ENCODE results near the gene PIK3AP1. TPM values are rescaled to one million over a fixed set of nuclear protein-coding genes. Genes with fewer than 3 reads are reported as not detected.

PIK3AP1 gene
- total and polyA plus RNA-seq, 2 experiments from 2014 or later: not detected

GRCh38 chr10:96660297-96660696 lies 60.0 kb downstream of the PIK3AP1 start:
- H3K79me2 ChIP-seq (ENCODE audit: insufficient read depth): no peaks in the 10 kb centered on the region
- H3K36me3 ChIP-seq (ENCODE audit: low read depth): no peaks in the 10 kb centered on the region
- no peak overlapping the region for H3K4me3 ChIP-seq
- TF ChIP-seq EZH2 (IDR thresholded peaks at IDR 0.05; ENCODE audit: insufficient read depth, poor library complexity, severe bottlenecking) (no peak), EZH2phosphoT487 (IDR thresholded peaks at IDR 0.05; ENCODE audit: insufficient read depth, low read depth) (no peak)
- no peak overlapping the region for H3K27ac ChIP-seq
- no peaks in the 10 kb centered on the region for H3K27me3 ChIP-seq (replicated peaks; ENCODE audit: insufficient read depth)
- H3K4me1 ChIP-seq (ENCODE audit: insufficient read depth): 0 out of 2 replicates have a peak, but pooled peaks cover 6% of the 10 kb centered on the region
- H3K9me2 ChIP-seq (ENCODE audit: insufficient read depth): no peaks in the 10 kb centered on the region
- no peak overlapping the region for H2AFZ ChIP-seq
- peaks cover 9% of the 10 kb centered on the region; the same call in 1 of the 2 replicates for H3F3A ChIP-seq (ENCODE audit: insufficient read depth)
- in situ Hi-C loops (cut with MboI): no loop called here
- H4K20me1 ChIP-seq (ENCODE audit: insufficient read depth): no peaks in the 10 kb centered on the region
- DNase-seq: no peak
- no peaks in the 10 kb centered on the region for H3K9me3 ChIP-seq (ENCODE audit: low read depth)
- H3K9ac ChIP-seq: no peak overlapping the region
- 47 to 51% methylated on average over 3 of the region's 3 CpGs for WGBS, 2 experiments (ENCODE audit: low coverage in 1 of 2, low lambda C conversion rate in 2 of 2, missing lambda C conversion rate in 2 of 2)
- no peak overlapping the region for H3K4me2 ChIP-seq (ENCODE audit: unreplicated experiment)

- in situ Hi-C loops (cut with MboI): no loop called here
- DNase-seq: no peak
- no peak overlapping the region for H3K4me2 ChIP-seq (ENCODE audit: unreplicated experiment)
- H3K36me3 ChIP-seq (ENCODE audit: low read depth): no peaks in the 10 kb centered on the region
- no peaks in the 10 kb centered on the region for H3K4me1 ChIP-seq (ENCODE audit: insufficient read depth)
- H3K27ac ChIP-seq: no peak overlapping the region
- no peaks in the 10 kb centered on the region for H3K27me3 ChIP-seq (replicated peaks; ENCODE audit: insufficient read depth)
- H3K9me3 ChIP-seq (ENCODE audit: low read depth): no peaks in the 10 kb centered on the region
- no peaks in the 10 kb centered on the region for H3K9me2 ChIP-seq (ENCODE audit: insufficient read depth)
- no peak overlapping the region for H3K4me3 ChIP-seq
- H3K79me2 ChIP-seq (ENCODE audit: insufficient read depth): no peaks in the 10 kb centered on the region
- H2AFZ ChIP-seq: no peak overlapping the region
- 68 to 69% methylated on average over 3 of the region's 3 CpGs for WGBS, 2 experiments (ENCODE audit: low coverage in 1 of 2, low lambda C conversion rate in 2 of 2, missing lambda C conversion rate in 2 of 2)
- no peak for TF ChIP-seq EZH2 (IDR thresholded peaks at IDR 0.05; ENCODE audit: insufficient read depth, poor library complexity, severe bottlenecking)
- TF ChIP-seq EZH2phosphoT487 (IDR thresholded peaks at IDR 0.05; ENCODE audit: insufficient read depth, low read depth): no peak
- no peaks in the 10 kb centered on the region for H4K20me1 ChIP-seq (ENCODE audit: insufficient read depth)
- H3F3A ChIP-seq (ENCODE audit: insufficient read depth): no peaks in the 10 kb centered on the region
- no peak overlapping the region for H3K9ac ChIP-seq
Measured at GRCh38 chr10:96658844-96659243, 61.5 kb downstream of the PIK3AP1 start.

DNA sequence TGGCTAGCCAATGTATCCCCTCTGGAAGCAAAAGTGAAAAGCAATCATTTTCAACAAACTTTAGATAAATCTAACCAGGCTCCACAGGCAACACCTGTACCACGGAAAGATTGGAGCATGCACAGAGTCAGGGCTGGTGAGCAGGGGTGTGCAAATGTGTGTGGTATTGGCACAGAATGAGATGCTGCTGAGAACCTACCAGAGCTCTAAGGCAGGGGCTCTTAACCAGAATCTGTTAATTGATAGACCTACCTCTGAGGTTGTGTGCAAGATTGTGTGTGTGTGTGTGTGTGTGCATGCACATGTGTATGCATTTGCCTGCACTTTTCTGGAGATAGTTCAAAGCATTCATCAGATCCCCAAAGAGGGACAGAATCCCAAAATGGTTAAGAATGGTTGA lies 62.9 kb downstream of the PIK3AP1 start:
- 68 to 76% methylated on average over 1 of the region's 1 CpG for WGBS, 2 experiments (ENCODE audit: low coverage in 1 of 2, low lambda C conversion rate in 2 of 2, missing lambda C conversion rate in 2 of 2)
- H3K36me3 ChIP-seq (ENCODE audit: low read depth): no peaks in the 10 kb centered on the region
- no peak overlapping the region for H3K9ac ChIP-seq
- H3K27me3 ChIP-seq (replicated peaks; ENCODE audit: insufficient read depth): no peaks in the 10 kb centered on the region
- H4K20me1 ChIP-seq (ENCODE audit: insufficient read depth): no peaks in the 10 kb centered on the region
- no peak overlapping the region for H3K4me2 ChIP-seq (ENCODE audit: unreplicated experiment)
- TF ChIP-seq EZH2 (IDR thresholded peaks at IDR 0.05; ENCODE audit: insufficient read depth, poor library complexity, severe bottlenecking) (no peak), EZH2phosphoT487 (IDR thresholded peaks at IDR 0.05; ENCODE audit: insufficient read depth, low read depth) (no peak)
- H3K9me2 ChIP-seq (ENCODE audit: insufficient read depth): no peaks in the 10 kb centered on the region
- no peak for DNase-seq
- H3K27ac ChIP-seq: no peak overlapping the region
- no peaks in the 10 kb centered on the region for H3K79me2 ChIP-seq (ENCODE audit: insufficient read depth)
- H2AFZ ChIP-seq: no peak overlapping the region
- in situ Hi-C loops (cut with MboI): no loop called here
- H3K4me1 ChIP-seq (ENCODE audit: insufficient read depth): no peaks in the 10 kb centered on the region
- H3K4me3 ChIP-seq: no peak overlapping the region
- no peaks in the 10 kb centered on the region for H3F3A ChIP-seq (ENCODE audit: insufficient read depth)
- no peaks in the 10 kb centered on the region for H3K9me3 ChIP-seq (ENCODE audit: low read depth)

- in situ Hi-C loops (cut with MboI): no loop called here
- no peak for DNase-seq
- H3K27ac ChIP-seq: no peak overlapping the region
- H2AFZ ChIP-seq: no peak overlapping the region
- H3K4me3 ChIP-seq: no peak overlapping the region
- no peak overlapping the region for H3K9ac ChIP-seq
- H3F3A ChIP-seq (ENCODE audit: insufficient read depth): no peaks in the 10 kb centered on the region
- H3K36me3 ChIP-seq (ENCODE audit: low read depth): no peaks in the 10 kb centered on the region
- WGBS, 2 experiments (ENCODE audit: low coverage in 1 of 2, low lambda C conversion rate in 2 of 2, missing lambda C conversion rate in 2 of 2): 72 to 74% methylated on average over 9 of the region's 9 CpGs
- H3K4me2 ChIP-seq (ENCODE audit: unreplicated experiment): no peak overlapping the region
- H3K79me2 ChIP-seq (ENCODE audit: insufficient read depth): no peaks in the 10 kb centered on the region
- no peak for TF ChIP-seq EZH2 (IDR thresholded peaks at IDR 0.05; ENCODE audit: insufficient read depth, poor library complexity, severe bottlenecking)
- TF ChIP-seq EZH2phosphoT487 (IDR thresholded peaks at IDR 0.05; ENCODE audit: insufficient read depth, low read depth): no peak
- no peaks in the 10 kb centered on the region for H4K20me1 ChIP-seq (ENCODE audit: insufficient read depth)
- H3K9me2 ChIP-seq (ENCODE audit: insufficient read depth): no peaks in the 10 kb centered on the region
- H3K27me3 ChIP-seq (replicated peaks; ENCODE audit: insufficient read depth): no peaks in the 10 kb centered on the region
- H3K4me1 ChIP-seq (ENCODE audit: insufficient read depth): no peaks in the 10 kb centered on the region
- no peaks in the 10 kb centered on the region for H3K9me3 ChIP-seq (ENCODE audit: low read depth)
Measured at GRCh38 chr10:96656839-96657238, 63.5 kb downstream of the PIK3AP1 start.

DNA sequence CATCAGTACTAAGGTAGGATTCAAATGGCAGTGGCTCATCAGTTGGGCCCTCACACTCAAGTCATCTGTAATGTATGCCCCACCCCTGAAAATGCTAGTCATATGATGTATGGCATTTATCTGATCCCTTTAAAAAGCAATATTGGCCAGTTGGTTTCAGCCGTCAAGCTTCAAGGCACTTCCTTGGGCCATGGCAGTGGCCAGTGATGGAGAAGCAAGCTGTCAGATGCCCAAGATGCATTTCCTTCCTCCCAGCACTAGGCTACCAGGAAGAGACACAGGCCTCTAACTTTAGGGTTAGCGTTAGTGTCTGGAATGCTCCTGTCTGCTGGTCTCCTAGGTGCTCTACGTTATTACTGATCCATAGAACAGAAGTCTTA lies 64.1 kb downstream of the PIK3AP1 start:
- Histone ChIP-seq H2AFZ (no peak overlapping the region), H3F3A (ENCODE audit: insufficient read depth) (no peaks in the 10 kb centered on the region), H3K9me2 (ENCODE audit: insufficient read depth) (no peaks in the 10 kb centered on the region), H3K4me2 (ENCODE audit: unreplicated experiment) (no peak overlapping the region), H3K36me3 (ENCODE audit: low read depth) (no peaks in the 10 kb centered on the region), H3K79me2 (ENCODE audit: insufficient read depth) (no peaks in the 10 kb centered on the region), H3K27me3 (replicated peaks; ENCODE audit: insufficient read depth) (no peaks in the 10 kb centered on the region), H3K9me3 (ENCODE audit: low read depth) (no peaks in the 10 kb centered on the region), H3K4me3 (no peak overlapping the region), H3K27ac (no peak overlapping the region), H3K9ac (no peak overlapping the region), H4K20me1 (ENCODE audit: insufficient read depth) (no peaks in the 10 kb centered on the region), H3K4me1 (ENCODE audit: insufficient read depth) (no peaks in the 10 kb centered on the region)
- 60 to 69% methylated on average over 3 of the region's 3 CpGs for WGBS, 2 experiments (ENCODE audit: low coverage in 1 of 2, low lambda C conversion rate in 2 of 2, missing lambda C conversion rate in 2 of 2)
- TF ChIP-seq EZH2phosphoT487 (IDR thresholded peaks at IDR 0.05; ENCODE audit: insufficient read depth, low read depth) (no peak), EZH2 (IDR thresholded peaks at IDR 0.05; ENCODE audit: insufficient read depth, poor library complexity, severe bottlenecking) (no peak)
- in situ Hi-C loops (cut with MboI): no loop called here
- DNase-seq: no peak
